ENCODE data around the gene TSPEAR.
"Not testable (repeated sequence)": the region's sequence is repeated elsewhere in the genome, so short reads cannot be mapped to it uniquely, and the experiment has no call there.

TSPEAR gene

DNA sequence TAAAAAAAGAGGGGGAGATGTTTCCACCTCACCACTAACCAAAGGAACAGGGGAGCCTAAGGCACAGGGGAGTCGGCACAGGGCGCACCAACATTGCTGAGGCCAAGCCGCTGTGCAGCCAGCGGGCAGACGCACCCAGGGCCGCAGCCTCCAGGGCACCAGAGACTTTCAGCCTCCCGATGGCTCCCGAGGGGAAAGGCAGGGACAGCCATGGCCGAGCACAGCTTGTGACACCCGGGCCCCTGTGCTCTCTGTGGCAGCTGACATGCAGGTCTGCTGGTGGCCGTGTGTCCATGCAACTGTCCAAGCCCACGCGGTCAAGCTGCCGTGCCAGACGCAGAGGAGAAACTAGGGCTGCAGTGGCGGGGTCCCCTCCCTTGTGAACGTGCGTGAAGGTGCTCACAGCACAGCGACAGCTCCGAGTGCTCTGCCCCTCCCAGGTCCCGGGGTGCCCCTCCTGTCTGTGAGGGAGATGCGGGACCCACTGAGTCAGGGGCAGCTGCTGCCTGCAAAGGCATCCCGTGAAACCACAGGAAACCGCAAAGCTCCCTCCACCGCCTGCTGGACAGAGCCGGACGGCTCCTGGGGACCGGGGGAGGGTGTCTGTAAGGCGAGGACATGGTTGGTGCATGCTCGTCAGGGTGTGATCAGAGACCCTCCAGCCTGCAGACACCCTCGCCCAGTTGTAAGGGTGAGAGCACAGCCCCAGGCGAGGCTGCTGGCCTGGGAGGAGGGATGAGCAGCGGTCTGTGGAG lies 62.6 kb downstream of the TSPEAR start:
- Histone ChIP-seq H3K36me3 (ENCODE audit: control insufficient read depth, insufficient read depth, low read length) (no peaks in the 10 kb centered on the region), H3K4me3 (replicated peaks; ENCODE audit: low read depth, low read length) (no peak overlapping the region), H3K27me3 (replicated peaks; ENCODE audit: control insufficient read depth, insufficient read depth, low read length) (no peaks in the 10 kb centered on the region)
- no peak for DNase-seq (ENCODE audit: extremely low read depth, insufficient read length)
- TF ChIP-seq, protein P1, sequence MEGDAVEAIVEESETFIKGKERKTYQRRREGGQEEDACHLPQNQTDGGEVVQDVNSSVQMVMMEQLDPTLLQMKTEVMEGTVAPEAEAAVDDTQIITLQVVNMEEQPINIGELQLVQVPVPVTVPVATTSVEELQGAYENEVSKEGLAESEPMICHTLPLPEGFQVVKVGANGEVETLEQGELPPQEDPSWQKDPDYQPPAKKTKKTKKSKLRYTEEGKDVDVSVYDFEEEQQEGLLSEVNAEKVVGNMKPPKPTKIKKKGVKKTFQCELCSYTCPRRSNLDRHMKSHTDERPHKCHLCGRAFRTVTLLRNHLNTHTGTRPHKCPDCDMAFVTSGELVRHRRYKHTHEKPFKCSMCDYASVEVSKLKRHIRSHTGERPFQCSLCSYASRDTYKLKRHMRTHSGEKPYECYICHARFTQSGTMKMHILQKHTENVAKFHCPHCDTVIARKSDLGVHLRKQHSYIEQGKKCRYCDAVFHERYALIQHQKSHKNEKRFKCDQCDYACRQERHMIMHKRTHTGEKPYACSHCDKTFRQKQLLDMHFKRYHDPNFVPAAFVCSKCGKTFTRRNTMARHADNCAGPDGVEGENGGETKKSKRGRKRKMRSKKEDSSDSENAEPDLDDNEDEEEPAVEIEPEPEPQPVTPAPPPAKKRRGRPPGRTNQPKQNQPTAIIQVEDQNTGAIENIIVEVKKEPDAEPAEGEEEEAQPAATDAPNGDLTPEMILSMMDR (IDR thresholded peaks at IDR 0.05; ENCODE audit: insufficient read depth, low read length, poor library complexity, severe bottlenecking), result no peak

- Histone ChIP-seq H3K4me3 (replicated peaks; ENCODE audit: low read depth, low read length) (no peak overlapping the region), H3K36me3 (ENCODE audit: control insufficient read depth, insufficient read depth, low read length) (no peaks in the 10 kb centered on the region), H3K27me3 (replicated peaks; ENCODE audit: control insufficient read depth, insufficient read depth, low read length) (no peaks in the 10 kb centered on the region)
- TF ChIP-seq, protein P1 (IDR thresholded peaks at IDR 0.05; ENCODE audit: insufficient read depth, low read length, poor library complexity, severe bottlenecking), result no peak
- DNase-seq (ENCODE audit: extremely low read depth, insufficient read length), result no peak
Observed at GRCh38 chr21:44647222-44647552, 64.2 kb downstream of the TSPEAR start.

GRCh38 chr21:44646366-44647221 lies 64.8 kb downstream of the TSPEAR start, which contains the start of gene KRTAP10-11:
Gene KRTAP10-11, plus strand, starts transcription at chr21:44646414. Its CDS starts 45 bp downstream, at chr21:44646459.
- DNase-seq (ENCODE audit: extremely low read depth, insufficient read length); H3K4me3 ChIP-seq (replicated peaks; ENCODE audit: low read depth, low read length); H3K27me3 ChIP-seq (replicated peaks; ENCODE audit: control insufficient read depth, insufficient read depth, low read length); H3K36me3 ChIP-seq (ENCODE audit: control insufficient read depth, insufficient read depth, low read length): not testable (repeated sequence)

DNA sequence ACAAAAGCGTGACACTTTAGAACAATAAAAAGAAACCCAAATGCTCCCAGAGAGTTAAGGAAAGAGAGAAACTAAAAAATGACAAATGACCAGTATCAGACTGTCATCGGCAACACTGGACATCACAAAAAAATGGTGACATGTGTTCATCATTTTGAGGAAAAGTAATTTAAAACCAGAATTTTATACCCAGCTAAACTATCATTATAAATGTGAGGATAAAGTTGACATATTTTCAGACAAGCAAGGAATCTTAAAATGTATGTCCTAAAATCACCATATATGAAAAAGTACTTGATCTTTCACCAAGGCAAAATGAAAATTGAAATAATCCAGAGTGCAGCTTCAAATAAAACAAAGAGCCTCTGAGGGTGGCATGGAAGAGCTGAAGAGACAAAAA lies 66.5 kb downstream of the TSPEAR start:
- H3K36me3 ChIP-seq (ENCODE audit: control insufficient read depth, insufficient read depth, low read length), result no peaks in the 10 kb centered on the region
- H3K4me3 ChIP-seq (replicated peaks; ENCODE audit: low read depth, low read length), result no peak overlapping the region
- no peak for DNase-seq (ENCODE audit: extremely low read depth, insufficient read length)
- no peaks in the 10 kb centered on the region for H3K27me3 ChIP-seq (replicated peaks; ENCODE audit: control insufficient read depth, insufficient read depth, low read length)
- TF ChIP-seq, protein P1 (IDR thresholded peaks at IDR 0.05; ENCODE audit: insufficient read depth, low read length, poor library complexity, severe bottlenecking), result no peak

DNA sequence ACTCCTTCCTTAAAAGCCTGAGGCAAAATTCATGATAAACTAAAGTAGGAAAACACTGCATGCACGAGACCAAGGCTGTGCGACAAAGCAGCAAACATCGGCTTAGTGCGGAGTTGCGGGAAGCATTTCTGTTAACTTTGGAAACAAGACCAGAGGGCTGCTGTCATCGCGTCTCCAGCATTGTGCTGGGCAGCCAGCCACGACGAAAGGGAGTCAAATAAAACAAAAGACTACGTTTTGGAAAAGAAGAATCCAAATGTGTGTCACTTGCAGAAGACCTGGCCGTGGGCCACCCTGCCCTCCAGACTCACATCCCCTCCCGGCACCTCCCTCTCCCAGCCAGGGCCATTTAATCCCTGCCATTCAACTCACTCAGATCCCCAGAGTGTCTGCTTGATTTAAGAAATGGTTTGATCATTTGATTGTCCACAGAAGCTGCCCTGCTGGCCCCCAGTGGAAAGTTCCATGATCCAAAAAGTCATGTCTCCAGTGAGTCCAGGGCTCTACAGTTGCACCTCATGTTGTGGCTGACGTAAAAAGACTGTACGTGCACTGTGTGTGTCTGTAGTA lies 67.5 kb downstream of the TSPEAR start:
- no peak overlapping the region for H3K4me3 ChIP-seq (replicated peaks; ENCODE audit: low read depth, low read length)
- TF ChIP-seq, protein P1 (IDR thresholded peaks at IDR 0.05; ENCODE audit: insufficient read depth, low read length, poor library complexity, severe bottlenecking), result no peak
- no peaks in the 10 kb centered on the region for H3K36me3 ChIP-seq (ENCODE audit: control insufficient read depth, insufficient read depth, low read length)
- DNase-seq (ENCODE audit: extremely low read depth, insufficient read length), result no peak
- H3K27me3 ChIP-seq (replicated peaks; ENCODE audit: control insufficient read depth, insufficient read depth, low read length), result no peaks in the 10 kb centered on the region

DNA sequence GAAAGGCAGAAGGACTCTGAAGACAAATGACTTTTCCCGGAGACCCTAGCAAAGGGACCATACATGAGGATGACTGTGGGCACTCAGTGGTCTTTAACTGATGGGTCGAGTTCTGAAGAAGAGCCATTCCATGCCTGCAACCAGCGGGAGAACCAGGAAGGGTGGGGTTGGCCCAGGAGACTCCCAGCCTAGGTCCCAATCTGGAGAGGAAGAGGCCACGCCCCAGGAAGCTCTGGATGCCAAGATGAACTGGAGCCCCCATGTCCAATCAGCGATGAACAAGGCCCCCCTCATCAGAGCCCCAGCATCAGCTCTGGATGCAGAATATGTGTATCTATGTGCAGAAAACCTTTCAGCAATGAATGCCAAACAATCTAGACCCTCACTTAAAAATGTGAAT lies 70.6 kb downstream of the TSPEAR start:
- TF ChIP-seq, protein P1 (IDR thresholded peaks at IDR 0.05; ENCODE audit: insufficient read depth, low read length, poor library complexity, severe bottlenecking), result no peak
- H3K36me3 ChIP-seq (ENCODE audit: control insufficient read depth, insufficient read depth, low read length), result no peaks in the 10 kb centered on the region
- no peaks in the 10 kb centered on the region for H3K27me3 ChIP-seq (replicated peaks; ENCODE audit: control insufficient read depth, insufficient read depth, low read length)
- no peak for DNase-seq (ENCODE audit: extremely low read depth, insufficient read length)
- no peak overlapping the region for H3K4me3 ChIP-seq (replicated peaks; ENCODE audit: low read depth, low read length)

All from GM06990 (cell line).